K562 (cell line): Measurements from ENCODE around the gene CTTNBP2. TPM values are rescaled to one million over a fixed set of nuclear protein-coding genes. Genes with fewer than 3 reads are reported as not detected.

ENCODE experiments used
- ATAC-seq: fragments of 200-7000 bp; cut with Tn5 transposase; 3 replicates; pipeline ENCODE4 v1.9.1; 2020; ENCODE audit warnings: moderate library complexity
- BruUV-seq: library from RNA; stranded (reverse); fragments of 400-500 nt; replicated peaks from 2 replicates; lab custom pipeline; 2021; lab: Mats Ljungman, UMichigan
- CTCF ChIA-PET: fragments of 300-600 bp; formaldehyde crosslinking; extraction: SDS; loops from one replicate; lab custom pipeline; 2021; ENCODE audit warnings: low intra/inter-chr PET ratio; lab: Yijun Ruan, JAX
- POLR2A ChIA-PET: fragments of 300-600, 350-650 bp; sonication (Branson Sonifier 250); formaldehyde crosslinking; extraction: SDS; loops from one replicate; lab custom pipeline; 2021; ENCODE audit warnings: antibody characterized with exemption, inconsistent platforms; lab: Yijun Ruan, JAX
- DNase-seq, 4 experiments: peaks; one replicate each; pipeline versions ENCODE4 v3.0.0 to v3.0.0-alpha.2; 2011 to 2018; ENCODE audit warnings: low spot score in 3 of 4, mixed read lengths in 3 of 4; ENCODE audit errors: extremely low read depth in 1 of 4
- FAIRE-seq: peaks from 2 replicates; lab custom pipeline; 2011; peaks lifted over from hg19 to GRCh38; lab: Jason Lieb, UNC
- H2AFZ ChIP-seq: 2 replicates; pipeline ENCODE4 v1.6.0; 2011; ENCODE audit warnings: low read depth, low read length, control low read depth, inconsistent platforms
- H3K27ac ChIP-seq: fragments of 200-600 bp; 3 replicates; pipeline ENCODE4 v1.8.0; 2011; ENCODE audit warnings: low read depth, mild to moderate bottlenecking, control low read depth, inconsistent platforms, low read length, moderate library complexity, mixed read lengths; ENCODE audit errors: extremely low read depth
- H3K27me3 ChIP-seq, 2 experiments: fragments of 300-600 bp in 1 of 2; 2 replicates in 1 of 2; 3 replicates in 1 of 2; pipeline versions ENCODE4 v1.6.0 to v1.8.0; 2011; ENCODE audit warnings: inconsistent platforms in 2 of 2, low read length in 2 of 2, mild to moderate bottlenecking in 1 of 2, mixed read lengths in 1 of 2, moderate library complexity in 1 of 2; ENCODE audit not compliant: control insufficient read depth in 2 of 2, insufficient read depth in 2 of 2
- H3K36me3 ChIP-seq: fragments of 300-600 bp; 3 replicates; pipeline ENCODE4 v1.8.0; 2011; ENCODE audit warnings: mild to moderate bottlenecking, low read length, inconsistent platforms; ENCODE audit not compliant: control insufficient read depth, insufficient read depth
- H3K4me1 ChIP-seq, 2 experiments: fragments of 200-600 bp in 1 of 2; replicated peaks in 1 of 2; 2 replicates in 1 of 2; 3 replicates in 1 of 2; pipeline versions ENCODE4 v1.5.1 to v1.8.0; 2011; ENCODE audit warnings: inconsistent platforms in 2 of 2, low read length in 2 of 2, mild to moderate bottlenecking in 1 of 2, mixed read lengths in 1 of 2, moderate library complexity in 1 of 2; ENCODE audit not compliant: control insufficient read depth in 2 of 2, insufficient read depth in 2 of 2
- H3K4me2 ChIP-seq: 2 replicates; pipeline ENCODE4 v1.6.1; 2011; ENCODE audit warnings: low read length, control low read depth, inconsistent platforms, mixed read lengths; ENCODE audit not compliant: insufficient read depth
- H3K4me3 ChIP-seq: fragments of 200-600 bp; sonication (generic), shearing (Covaris generic); 2 replicates; pipeline ENCODE4 v1.5.1; 2016; ENCODE audit warnings: control low read depth, inconsistent platforms
- H3K79me2 ChIP-seq: fragments of 200-600 bp; 3 replicates; pipeline ENCODE4 v1.8.0; 2011; ENCODE audit warnings: low read length, inconsistent platforms; ENCODE audit not compliant: control insufficient read depth, insufficient read depth
- H3K9ac ChIP-seq, 2 experiments: 2 replicates each; pipeline versions ENCODE4 v1.6.0 to v1.6.1; 2011; ENCODE audit warnings: low read depth in 2 of 2, low read length in 2 of 2, control low read depth in 1 of 2, inconsistent platforms in 1 of 2, mild to moderate bottlenecking in 1 of 2, mixed read lengths in 1 of 2; ENCODE audit not compliant: insufficient read depth in 1 of 2
- H3K9me1 ChIP-seq: one replicate; pipeline ENCODE4 v1.6.0; 2011; ENCODE audit warnings: inconsistent platforms, mild to moderate bottlenecking, low read length, moderate library complexity; ENCODE audit not compliant: control insufficient read depth, insufficient read depth
- H3K9me3 ChIP-seq: replicated peaks from 2 replicates; pipeline ENCODE4 v1.5.1; 2011; ENCODE audit warnings: low read depth, low read length, inconsistent platforms; ENCODE audit not compliant: control insufficient read depth, insufficient read depth
- H4K20me1 ChIP-seq: replicated peaks from 2 replicates; pipeline ENCODE4 v1.6.1; 2011; ENCODE audit warnings: low read length, inconsistent platforms, mixed read lengths; ENCODE audit not compliant: control insufficient read depth, insufficient read depth
- ATF3 ChIP-seq, 2 experiments: fragments of 450-650 bp in 1 of 2; sonication (generic) in 1 of 2; formaldehyde crosslinking in 1 of 2; IDR thresholded peaks in 1 of 2; conservative IDR thresholded peaks in 1 of 2; 2 replicates each; pipeline versions ENCODE4 v1.6.1 to v1.8.1; 2016 to 2023; ENCODE audit warnings: mild to moderate bottlenecking in 2 of 2, moderate library complexity in 2 of 2, inconsistent platforms in 1 of 2, missing genetic modification reagents in 1 of 2
- CEBPG ChIP-seq, 3 experiments: fragments of 200-800 bp in 1 of 3; sonication (Bioruptor generic) in 1 of 3; sonication (generic) in 1 of 3; formaldehyde crosslinking in 1 of 3; IDR thresholded peaks in 2 of 3; conservative IDR thresholded peaks in 1 of 3; 2 replicates each; pipeline versions ENCODE4 v1.6.1 to v1.8.0; 2016 to 2022; ENCODE audit warnings: missing compliant biosample characterization in 2 of 3, missing genetic modification characterization in 2 of 3, mild to moderate bottlenecking in 1 of 3, missing genetic modification reagents in 1 of 3
- PURB ChIP-seq: sonication (generic); formaldehyde crosslinking; IDR thresholded peaks from 2 replicates; pipeline ENCODE4 v1.9.0; 2021; ENCODE audit warnings: low read depth, mild to moderate bottlenecking, missing genetic modification reagents
- SRSF3 ChIP-seq: fragments of 200-400 bp; formaldehyde crosslinking; IDR thresholded peaks from 2 replicates; pipeline ENCODE4 v1.6.1; 2016; ENCODE audit warnings: mild to moderate bottlenecking, low read length, moderate library complexity; ENCODE audit not compliant: insufficient read depth
- THAP12 ChIP-seq: fragments of 250-450 bp; sonication (Bioruptor Pico); IDR thresholded peaks from 2 replicates; pipeline ENCODE4 v1.9.0; 2021; ENCODE audit warnings: mild to moderate bottlenecking, inconsistent platforms
- WGBS: fragments of 100-300 bp; shearing (Covaris generic); methylation state at CpG from one replicate; pipeline ENCODE4 v1.1.6; 2016; ENCODE audit warnings: low coverage, mixed read lengths; ENCODE audit not compliant: insufficient coverage; ENCODE audit errors: missing lambda C conversion rate; 5-methylcytosine and 5-hydroxymethylcytosine counted together
- in situ Hi-C: fragments of 300-500 bp; cut with MboI; formaldehyde crosslinking; loops from 4 replicates; pipeline ENCODE4 v1.15.0; 2018; ENCODE audit warnings: inconsistent platforms, mixed read lengths
- intact Hi-C: fragments of 100-400 bp; cut with micrococcal nuclease; formaldehyde crosslinking; loops from 2 replicates; pipeline ENCODE4 v1.14.2; 2022
- polyA plus RNA-seq, 8 experiments: library from polyadenylated mRNA; depleted of rRNA in 4 of 8; stranded (reverse) in 5 of 8; unstranded in 3 of 8; fragments of >200 nt; fragmentation: Nextera tagmentation in 2 of 8; fragmentation: Illumina TruSeq in 1 of 8; extraction: Ambion mirVana in 2 of 8; extraction: Trizol in 1 of 8; gene quantifications; 2 replicates each; pipeline versions ENCODE4 v1.2.1 to v1.2.3, GENCODE V29; 2011 to 2014; ENCODE audit warnings: inconsistent platforms in 1 of 8, missing spikeins in 1 of 8
- total RNA-seq, 7 experiments: library from RNA; depleted of rRNA in 6 of 7; stranded (reverse); fragments of >200 nt in 6 of 7; fragmentation: Illumina TruSeq in 2 of 7; extraction: Trizol in 2 of 7; gene quantifications; 2 replicates each; pipeline versions ENCODE4 v1.2.1 to v1.2.3, GENCODE V29; 2011 to 2021; ENCODE audit warnings: low replicate concordance in 1 of 7
- TF ChIP-seq, protein P1 (sequence below), 2 experiments: IDR thresholded peaks; 2 replicates each; pipeline ENCODE4 v1.6.1; 2012; ENCODE audit warnings: improper control_type of control experiment in 2 of 2, low read depth in 2 of 2, low read length in 2 of 2, borderline replicate concordance in 1 of 2

CTTNBP2 gene
- total and polyA plus RNA-seq, 9 of the 15 experiments (the other 6 are each of a cell fraction or from before 2014, with no cell fraction given) = 0.05 TPM; not detected in 8

- TF ChIP-seq THAP12 (CRISPR knock-in tag) (no peak), SRSF3 (no peak)
- TF ChIP-seq, protein P1, sequence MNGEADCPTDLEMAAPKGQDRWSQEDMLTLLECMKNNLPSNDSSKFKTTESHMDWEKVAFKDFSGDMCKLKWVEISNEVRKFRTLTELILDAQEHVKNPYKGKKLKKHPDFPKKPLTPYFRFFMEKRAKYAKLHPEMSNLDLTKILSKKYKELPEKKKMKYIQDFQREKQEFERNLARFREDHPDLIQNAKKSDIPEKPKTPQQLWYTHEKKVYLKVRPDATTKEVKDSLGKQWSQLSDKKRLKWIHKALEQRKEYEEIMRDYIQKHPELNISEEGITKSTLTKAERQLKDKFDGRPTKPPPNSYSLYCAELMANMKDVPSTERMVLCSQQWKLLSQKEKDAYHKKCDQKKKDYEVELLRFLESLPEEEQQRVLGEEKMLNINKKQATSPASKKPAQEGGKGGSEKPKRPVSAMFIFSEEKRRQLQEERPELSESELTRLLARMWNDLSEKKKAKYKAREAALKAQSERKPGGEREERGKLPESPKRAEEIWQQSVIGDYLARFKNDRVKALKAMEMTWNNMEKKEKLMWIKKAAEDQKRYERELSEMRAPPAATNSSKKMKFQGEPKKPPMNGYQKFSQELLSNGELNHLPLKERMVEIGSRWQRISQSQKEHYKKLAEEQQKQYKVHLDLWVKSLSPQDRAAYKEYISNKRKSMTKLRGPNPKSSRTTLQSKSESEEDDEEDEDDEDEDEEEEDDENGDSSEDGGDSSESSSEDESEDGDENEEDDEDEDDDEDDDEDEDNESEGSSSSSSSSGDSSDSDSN (IDR thresholded peaks at IDR 0.05; ENCODE audit: borderline replicate concordance in 1 of 2, low read depth in 2 of 2, low read length in 2 of 2) = no peak
Measured at GRCh38 chr7:117718116-117718835, 155.0 kb downstream of the CTTNBP2 start (continued).

DNA sequence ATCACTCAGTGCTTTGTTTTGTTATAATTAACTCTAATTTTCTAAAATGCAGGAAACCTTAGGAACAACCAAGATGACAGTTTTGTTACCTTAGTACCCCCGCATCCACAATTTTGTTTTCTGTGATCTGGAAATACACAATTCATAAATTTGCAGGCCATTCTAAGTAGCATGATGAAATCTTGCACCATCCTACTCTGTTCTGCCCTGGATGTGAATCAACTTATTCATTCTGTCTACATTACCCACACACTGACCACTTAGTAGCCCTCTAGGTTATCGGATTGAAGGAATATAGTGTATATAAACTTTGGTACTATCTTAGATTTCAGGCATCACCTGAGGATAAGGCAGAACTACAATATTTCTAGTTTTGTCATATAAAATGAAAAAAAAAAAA is 155.9 kb downstream of the CTTNBP2 start:
- Histone ChIP-seq H3K4me1 (no peaks in the 10 kb centered on the region; a peak in 1 of 5 replicates), H3K27ac (no peak overlapping the region), H3K36me3 (no peaks in the 10 kb centered on the region), H4K20me1 (no peaks in the 10 kb centered on the region), H2AFZ (no peak overlapping the region), H3K4me3 (no peak overlapping the region), H3K27me3 (peaks cover 0 to 3% of the 10 kb centered on the region in 2 experiments; a peak in 1 of 5 replicates), H3K9ac (no peak overlapping the region), H3K4me2 (no peak overlapping the region), H3K9me3 (no peaks in the 10 kb centered on the region), H3K9me1 (no peaks in the 10 kb centered on the region), H3K79me2 (no peaks in the 10 kb centered on the region)
- ATAC-seq (no peak), FAIRE-seq (no peak), DNase-seq (no peak)
- CTCF ChIA-PET = no interaction called here
- TF ChIP-seq CEBPG (CRISPR knock-in tag; IDR thresholded peaks at IDR 0.05) = 0 out of 2 replicates have a peak, but pooled peaks have one; percentile 16
- peak; percentile 69 to 77 for TF ChIP-seq CEBPG (tag; conservative IDR thresholded peaks at IDR 0.05 in 1 of 2, IDR thresholded peaks at IDR 0.05 in 1 of 2)
- TF ChIP-seq PURB (CRISPR knock-in tag) = no peak
- TF ChIP-seq ATF3 (IDR thresholded peaks at IDR 0.05) = peak; percentile 30; the same call in 1 of the 2 replicates
- no peak for TF ChIP-seq ATF3 (CRISPR knock-in tag; conservative IDR thresholded peaks at IDR 0.05)
- no TSS peak for BruUV-seq
- POLR2A ChIA-PET = interaction anchor here (0.6 to 0.7 kb wide), 2 partner anchors 25 to 677 kb away, joined by 3 read pairs; no protein-coding TSS in a partner anchor
- in situ Hi-C loops = no loop called here
- intact Hi-C loops = loop anchor here (5.0 to 10.0 kb wide), 2 partner anchors 260 to 313 kb away; no protein-coding TSS in a partner anchor
- 4% methylated on average over 2 of the region's 2 CpGs for WGBS
